BE2C (cell line): ENCODE data around the gene UROC1.

Experiments used
- DNase-seq: peaks from one replicate; pipeline ENCODE4 v3.0.0-alpha.2; 2020
- H3K27me3 ChIP-seq: fragments of 250-450 bp; sonication (Bioruptor Pico); 2 replicates; pipeline ENCODE4 v1.5.1; 2020; ENCODE audit warnings: mild to moderate bottlenecking
- H3K36me3 ChIP-seq: fragments of 250-450 bp; sonication (Bioruptor Pico); 2 replicates; pipeline ENCODE4 v1.5.1; 2020; ENCODE audit warnings: mild to moderate bottlenecking
- H3K4me1 ChIP-seq: fragments of 250-450 bp; sonication (Bioruptor Pico); 2 replicates; pipeline ENCODE4 v1.5.1; 2020
- H3K4me3 ChIP-seq: 2 replicates; pipeline ENCODE4 v1.5.1; 2011; ENCODE audit warnings: low read depth, low read length
- H3K9me3 ChIP-seq: fragments of 250-450 bp; sonication (Bioruptor Pico); 2 replicates; pipeline ENCODE4 v1.5.1; 2020
- TF ChIP-seq, protein P1 (sequence below): IDR thresholded peaks from 2 replicates; pipeline ENCODE4 v1.5.1; 2012; ENCODE audit warnings: mild to moderate bottlenecking, low read depth, low read length

Gene UROC1

DNA sequence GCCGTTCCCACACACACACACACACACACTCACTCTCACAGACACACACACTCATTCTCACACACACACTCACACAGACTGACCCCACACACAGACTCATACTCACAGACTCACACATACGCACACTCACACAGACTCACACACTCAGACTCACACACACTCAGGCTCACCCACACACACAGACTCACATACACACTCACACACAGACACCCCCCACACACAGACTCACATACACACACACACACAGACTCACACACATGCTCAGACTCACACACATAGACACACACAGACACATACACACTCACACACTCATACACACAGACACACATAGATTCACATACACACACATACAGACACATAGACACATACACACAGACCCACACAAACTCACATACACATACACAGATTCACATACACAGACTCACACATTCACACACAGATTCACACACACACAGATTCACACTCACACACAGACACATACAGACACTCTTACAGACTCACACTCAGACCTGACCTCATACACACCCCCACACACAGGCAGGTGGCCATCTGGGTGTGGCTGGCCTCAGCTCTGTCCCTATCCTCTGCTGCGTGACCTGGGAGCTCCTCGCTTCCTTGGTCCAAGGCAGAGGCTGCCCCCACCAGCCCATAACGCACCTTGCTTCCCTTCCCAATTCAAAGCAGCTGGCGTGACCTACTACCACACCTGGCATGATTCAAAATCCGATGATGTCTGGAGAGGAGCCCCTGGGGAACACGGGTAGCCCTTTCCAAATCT is 39.3 kb upstream of the UROC1 start:
- Histone ChIP-seq H3K4me3 (no peak overlapping the region), H3K4me1 (no peaks in the 10 kb centered on the region), H3K36me3 (no peaks in the 10 kb centered on the region), H3K27me3 (no peaks in the 10 kb centered on the region), H3K9me3 (no peaks in the 10 kb centered on the region)
- TF ChIP-seq, protein P1, sequence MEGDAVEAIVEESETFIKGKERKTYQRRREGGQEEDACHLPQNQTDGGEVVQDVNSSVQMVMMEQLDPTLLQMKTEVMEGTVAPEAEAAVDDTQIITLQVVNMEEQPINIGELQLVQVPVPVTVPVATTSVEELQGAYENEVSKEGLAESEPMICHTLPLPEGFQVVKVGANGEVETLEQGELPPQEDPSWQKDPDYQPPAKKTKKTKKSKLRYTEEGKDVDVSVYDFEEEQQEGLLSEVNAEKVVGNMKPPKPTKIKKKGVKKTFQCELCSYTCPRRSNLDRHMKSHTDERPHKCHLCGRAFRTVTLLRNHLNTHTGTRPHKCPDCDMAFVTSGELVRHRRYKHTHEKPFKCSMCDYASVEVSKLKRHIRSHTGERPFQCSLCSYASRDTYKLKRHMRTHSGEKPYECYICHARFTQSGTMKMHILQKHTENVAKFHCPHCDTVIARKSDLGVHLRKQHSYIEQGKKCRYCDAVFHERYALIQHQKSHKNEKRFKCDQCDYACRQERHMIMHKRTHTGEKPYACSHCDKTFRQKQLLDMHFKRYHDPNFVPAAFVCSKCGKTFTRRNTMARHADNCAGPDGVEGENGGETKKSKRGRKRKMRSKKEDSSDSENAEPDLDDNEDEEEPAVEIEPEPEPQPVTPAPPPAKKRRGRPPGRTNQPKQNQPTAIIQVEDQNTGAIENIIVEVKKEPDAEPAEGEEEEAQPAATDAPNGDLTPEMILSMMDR = no peak
- peak; percentile 1 for DNase-seq

DNA sequence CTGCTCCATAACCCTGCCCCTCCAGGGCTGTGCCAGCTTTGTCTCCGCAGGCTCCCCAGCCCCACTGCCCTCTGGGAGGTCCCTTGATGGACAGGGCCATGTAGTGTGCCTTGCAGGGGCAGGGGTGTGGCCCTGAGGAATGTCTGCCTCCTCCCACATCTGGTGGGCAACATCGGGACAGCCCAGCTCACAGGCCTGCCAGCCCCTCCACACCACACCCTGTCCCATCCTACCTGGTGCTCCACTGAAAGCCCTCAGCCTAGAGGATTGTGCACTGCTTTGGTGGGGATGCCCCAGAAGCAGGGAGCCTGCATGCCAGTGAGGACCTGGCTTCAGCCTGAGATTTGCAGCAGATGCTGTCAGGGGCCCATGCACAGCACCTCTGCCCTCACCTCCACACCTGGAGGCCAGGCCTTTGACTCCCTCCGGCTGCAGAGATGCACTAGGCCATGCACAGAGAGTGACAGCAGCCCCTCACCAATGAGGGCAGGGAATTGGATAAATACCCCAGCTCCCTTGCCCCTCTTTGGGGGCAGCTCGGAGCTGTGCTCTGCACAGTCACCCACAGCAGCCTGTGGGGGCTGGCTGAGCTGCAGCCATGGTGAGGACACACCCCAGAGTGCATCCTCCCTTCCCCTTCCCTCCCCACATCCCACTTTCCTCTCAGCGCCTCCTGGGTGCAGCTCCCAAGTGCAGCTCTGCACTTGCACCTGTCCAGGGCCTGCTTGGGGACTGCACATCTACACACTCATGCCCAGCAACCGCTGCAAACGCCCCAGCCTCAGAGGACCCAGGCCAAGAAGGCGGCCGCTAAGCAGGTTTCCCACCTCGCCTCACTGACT is 38.4 kb upstream of the UROC1 start:
- TF ChIP-seq, protein P1 = no peak
- no peaks in the 10 kb centered on the region for H3K4me1 ChIP-seq
- H3K9me3 ChIP-seq = no peaks in the 10 kb centered on the region
- H3K4me3 ChIP-seq = no peak overlapping the region
- H3K36me3 ChIP-seq = no peaks in the 10 kb centered on the region
- DNase-seq = peak; percentile 5
- no peaks in the 10 kb centered on the region for H3K27me3 ChIP-seq

DNA sequence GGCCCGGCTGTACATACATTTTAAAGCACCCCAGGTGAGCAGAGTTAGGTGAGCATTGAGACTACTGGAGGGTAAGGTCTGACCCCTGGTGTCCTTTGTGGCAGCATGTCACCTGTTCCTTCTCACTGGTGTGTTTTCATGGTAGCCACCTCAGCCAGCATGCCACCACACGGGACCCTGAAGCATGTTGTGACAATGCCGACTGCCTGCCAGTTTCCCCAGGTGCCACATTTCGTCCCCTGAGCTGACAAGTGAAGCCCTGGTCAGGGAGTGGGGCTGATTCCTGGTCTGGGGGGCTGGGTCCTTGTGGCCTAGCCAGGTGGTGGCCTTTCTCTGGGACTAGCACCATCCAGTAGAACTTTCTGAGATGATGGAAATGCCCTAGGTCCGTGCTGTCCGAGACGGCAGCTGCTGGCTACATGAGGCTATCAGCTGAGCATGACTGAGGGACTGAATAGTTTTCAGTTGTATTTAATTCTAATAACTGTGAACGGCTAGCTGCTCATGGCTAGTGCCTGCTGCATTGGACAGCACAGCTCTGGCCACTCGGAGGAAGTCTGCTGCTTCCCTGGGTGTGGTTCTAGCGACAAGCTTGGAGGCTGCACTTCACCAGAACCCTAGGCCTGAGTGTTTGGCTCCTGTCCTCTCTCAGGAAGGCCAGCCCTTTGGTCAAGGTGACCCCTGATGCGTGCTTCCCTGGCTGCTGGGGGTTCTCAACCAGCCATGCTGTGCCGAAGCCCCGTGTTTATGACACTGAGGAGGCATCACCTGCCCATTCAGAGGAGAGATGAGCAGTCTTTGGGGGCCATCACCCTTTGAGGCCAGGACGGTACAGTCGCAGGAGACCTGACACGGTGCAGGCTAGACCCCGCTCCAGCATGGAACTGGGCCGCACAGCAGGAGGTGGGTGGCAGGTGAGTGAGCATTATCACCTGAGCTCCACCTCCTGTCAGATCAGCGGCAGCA is 37.3 kb upstream of the UROC1 start:
- Histone ChIP-seq H3K27me3 (no peaks in the 10 kb centered on the region), H3K4me3 (no peak overlapping the region), H3K9me3 (no peaks in the 10 kb centered on the region), H3K36me3 (no peaks in the 10 kb centered on the region), H3K4me1 (no peaks in the 10 kb centered on the region)
- DNase-seq = peak; percentile 3
- TF ChIP-seq, protein P1 = no peak

DNA sequence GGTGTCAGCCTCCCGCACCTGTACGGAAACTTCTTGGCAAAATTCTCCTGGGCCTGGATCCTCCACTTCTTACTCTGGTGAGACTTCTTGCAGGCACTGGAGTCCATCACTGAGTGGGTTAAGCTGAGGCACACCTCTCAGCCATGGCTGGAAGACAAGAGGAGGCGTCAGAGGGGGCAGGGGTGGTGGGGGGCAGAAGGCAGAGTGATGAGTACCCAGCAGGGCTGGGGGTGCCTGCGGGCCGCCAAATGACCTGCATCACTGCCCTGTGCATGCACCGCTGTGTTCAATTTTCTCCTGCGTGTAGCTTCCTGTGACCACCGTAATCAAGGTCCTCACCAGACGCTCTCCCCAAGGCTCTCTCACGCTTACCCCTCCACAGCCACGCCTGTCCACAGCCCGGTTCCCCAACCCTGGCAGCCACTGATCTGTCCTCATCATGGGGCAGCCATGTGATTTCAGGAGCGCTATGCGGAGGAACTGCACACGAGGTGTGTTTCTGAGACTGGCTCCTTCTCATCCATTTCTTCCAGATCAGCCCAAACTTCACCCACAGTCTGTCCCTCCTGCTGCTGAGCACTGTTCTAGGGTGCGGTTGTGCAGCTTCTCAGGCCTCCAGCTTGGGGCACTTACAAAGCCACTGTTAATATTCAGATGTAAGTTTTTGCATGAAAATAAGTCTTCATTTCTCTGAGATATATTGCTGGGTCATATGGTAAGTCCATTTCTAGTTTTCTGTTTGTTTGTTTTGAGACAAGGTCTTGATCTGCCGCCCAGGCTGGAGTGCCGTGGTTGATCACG is 35.9 kb upstream of the UROC1 start:
- TF ChIP-seq, protein P1 = no peak
- H3K9me3 ChIP-seq = no peaks in the 10 kb centered on the region
- H3K27me3 ChIP-seq = no peaks in the 10 kb centered on the region
- no peaks in the 10 kb centered on the region for H3K4me1 ChIP-seq
- H3K36me3 ChIP-seq = no peaks in the 10 kb centered on the region
- peak; percentile 4 for DNase-seq
- no peak overlapping the region for H3K4me3 ChIP-seq

DNA sequence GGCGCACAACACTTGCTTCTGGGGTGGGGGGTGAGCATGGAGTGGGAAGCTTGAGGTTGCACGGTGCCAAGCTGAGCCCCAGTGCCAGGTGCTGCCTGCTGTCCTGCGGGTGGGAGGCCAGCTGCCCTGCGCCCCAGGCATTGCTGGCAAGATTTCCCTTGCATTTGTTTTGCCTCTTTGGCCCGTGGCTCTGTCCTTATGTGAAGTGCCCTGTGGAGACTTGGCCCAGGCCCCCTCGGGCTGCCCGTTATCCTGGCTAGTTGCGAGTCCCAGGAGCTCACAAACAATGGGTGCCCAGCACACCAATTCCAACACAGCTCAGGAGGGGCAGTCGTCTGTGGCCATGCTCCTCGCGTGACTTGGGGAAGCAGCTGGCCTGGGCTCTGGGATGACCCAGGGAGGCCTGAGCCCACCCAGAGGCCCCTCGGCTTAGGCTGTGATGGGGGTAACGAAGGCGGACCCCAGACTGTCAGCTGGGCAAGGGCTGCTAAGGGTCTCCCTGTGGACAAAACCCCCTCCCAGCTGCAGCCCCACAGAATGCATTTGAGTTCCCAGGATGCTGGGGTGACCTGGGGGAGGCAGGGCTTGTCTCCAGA is 35.2 kb upstream of the UROC1 start:
- peak; percentile 3 for DNase-seq
- H3K36me3 ChIP-seq = no peaks in the 10 kb centered on the region
- TF ChIP-seq, protein P1 = no peak

More for the DNA sequence above, 35.2 kb upstream of the UROC1 start:
- Histone ChIP-seq H3K4me1 (no peaks in the 10 kb centered on the region), H3K9me3 (no peaks in the 10 kb centered on the region), H3K4me3 (no peak overlapping the region), H3K27me3 (no peaks in the 10 kb centered on the region)
